Activated CD8-positive, alpha-beta T cell treated with anti-CD3 and anti-CD28 coated beads, Interleukin-2, amount 10 ng/mL, durations not matched to agents 7 days and 5 days (primary cell): ENCODE measurements around the gene HOXB4. TPM values are rescaled to one million over a fixed set of nuclear protein-coding genes. Genes with fewer than 3 reads are reported as not detected.

Experiments used
- ATAC-seq: fragments of 150-1000 bp; cut with Tn5 transposase; one replicate; pipeline ENCODE4 v1.10.0; 2021; ENCODE audit warnings: moderate library complexity
- CTCF ChIA-PET: fragments of 350-600 bp; sonication (Branson Sonifier 250); formaldehyde crosslinking; loops from one replicate; lab custom pipeline; 2021; ENCODE audit warnings: antibody characterized with exemption; lab: Charles Lee
- POLR2A ChIA-PET: fragments of 350-600 bp; sonication (Branson Sonifier 250); formaldehyde crosslinking; loops from one replicate; lab custom pipeline; 2021; ENCODE audit warnings: antibody characterized with exemption; lab: Charles Lee
- DNase-seq: peaks from one replicate; pipeline ENCODE4 v3.0.0-alpha.2; 2020
- H3K27ac Mint-ChIP-seq: one replicate; pipeline ENCODE4 v1.8.0; 2021; ENCODE audit warnings: mild to moderate bottlenecking, mixed read lengths
- H3K27me3 Mint-ChIP-seq: one replicate; pipeline ENCODE4 v1.8.0; 2021; ENCODE audit warnings: low read depth, mixed read lengths
- H3K36me3 Mint-ChIP-seq: one replicate; pipeline ENCODE4 v1.8.0; 2021; ENCODE audit warnings: low read depth, mixed read lengths
- H3K4me1 Mint-ChIP-seq: one replicate; pipeline ENCODE4 v1.8.0; 2021; ENCODE audit warnings: low read depth, mixed read lengths
- H3K4me3 Mint-ChIP-seq: one replicate; pipeline ENCODE4 v1.8.0; 2021; ENCODE audit warnings: mild to moderate bottlenecking, mixed read lengths
- H3K9me3 Mint-ChIP-seq: one replicate; pipeline ENCODE4 v1.8.0; 2022; ENCODE audit warnings: mixed read lengths; ENCODE audit not compliant: insufficient read depth
- total RNA-seq, 2 experiments: library from RNA; stranded (reverse); gene quantifications; one replicate each; pipeline ENCODE4 v1.2.3, GENCODE V29; 2021

HOXB4 gene
- total RNA-seq, 2 experiments from 2014 or later: 5.7 to 6.1 TPM

- Mint-ChIP-seq H3K4me3 (no peak overlapping the region), H3K27me3 (peaks cover 10% of the 10 kb centered on the region), H3K27ac (no peak overlapping the region), H3K36me3 (peaks cover 16% of the 10 kb centered on the region), H3K9me3 (no peaks in the 10 kb centered on the region), H3K4me1 (peaks cover 9% of the 10 kb centered on the region)
- no peak for DNase-seq
- no peak for ATAC-seq
- POLR2A ChIA-PET: no interaction called here
- CTCF ChIA-PET: no interaction called here
Measured at GRCh38 chr17:48566717-48567116, 11.4 kb downstream of the HOXB4 start.

GRCh38 chr17:48565925-48566710 lies 12.0 kb downstream of the HOXB4 start:
- Mint-ChIP-seq H3K27me3 (peaks cover 10% of the 10 kb centered on the region), H3K4me1 (peaks cover 15% of the 10 kb centered on the region), H3K36me3 (peaks cover 19% of the 10 kb centered on the region), H3K4me3 (no peak overlapping the region), H3K27ac (no peak overlapping the region), H3K9me3 (no peaks in the 10 kb centered on the region)
- ChIA-PET POLR2A (no interaction called here), CTCF (interaction anchor here (0.8 kb wide), 1 partner anchor 229 kb away, joined by 3 read pairs; no protein-coding TSS in a partner anchor)
- no peak for ATAC-seq
- DNase-seq: no peak

- peaks cover 20% of the 10 kb centered on the region for H3K4me1 Mint-ChIP-seq
- DNase-seq (no peak), ATAC-seq (no peak)
- H3K36me3 Mint-ChIP-seq: peaks cover 20% of the 10 kb centered on the region
- no peak overlapping the region for H3K4me3 Mint-ChIP-seq
- H3K9me3 Mint-ChIP-seq: no peaks in the 10 kb centered on the region
- no peak overlapping the region for H3K27ac Mint-ChIP-seq
- H3K27me3 Mint-ChIP-seq: peaks cover 10% of the 10 kb centered on the region
- ChIA-PET POLR2A (interaction anchor here (0.6 kb wide), 1 partner anchor 320 kb away, joined by 4 read pairs; no protein-coding TSS in a partner anchor), CTCF (no interaction called here)
Measured at GRCh38 chr17:48565022-48565554, 13.1 kb downstream of the HOXB4 start.

GRCh38 chr17:48564188-48565021 lies 13.7 kb downstream of the HOXB4 start:
- Mint-ChIP-seq H3K27me3 (peaks cover 10% of the 10 kb centered on the region), H3K27ac (no peak overlapping the region), H3K9me3 (no peaks in the 10 kb centered on the region), H3K36me3 (peaks cover 20% of the 10 kb centered on the region), H3K4me1 (peaks cover 20% of the 10 kb centered on the region), H3K4me3 (no peak overlapping the region)
- DNase-seq (no peak), ATAC-seq (no peak)
- ChIA-PET POLR2A (interaction anchor here (0.5 kb wide), 1 partner anchor 10 kb away, joined by 3 read pairs; no protein-coding TSS in a partner anchor), CTCF (no interaction called here)

- CTCF ChIA-PET: no interaction called here
- DNase-seq (no peak), ATAC-seq (no peak)
- peaks cover 20% of the 10 kb centered on the region for H3K4me1 Mint-ChIP-seq
- H3K9me3 Mint-ChIP-seq: no peaks in the 10 kb centered on the region
- H3K27ac Mint-ChIP-seq: no peak overlapping the region
- POLR2A ChIA-PET: interaction anchor here (0.5 kb wide), 1 partner anchor 11 kb away, joined by 3 read pairs; no protein-coding TSS in a partner anchor
- no peak overlapping the region for H3K4me3 Mint-ChIP-seq
- peaks cover 7% of the 10 kb centered on the region for H3K27me3 Mint-ChIP-seq
- H3K36me3 Mint-ChIP-seq: peaks cover 16% of the 10 kb centered on the region
Measured at GRCh38 chr17:48563867-48564187, 14.3 kb downstream of the HOXB4 start.

GRCh38 chr17:48563385-48563838 lies 14.7 kb downstream of the HOXB4 start:
- POLR2A ChIA-PET: no interaction called here
- no peak overlapping the region for H3K27ac Mint-ChIP-seq
- DNase-seq: no peak
- no peak overlapping the region for H3K4me3 Mint-ChIP-seq
- ATAC-seq: no peak
- no peaks in the 10 kb centered on the region for H3K9me3 Mint-ChIP-seq
- CTCF ChIA-PET: no interaction called here
- peaks cover 13% of the 10 kb centered on the region for H3K36me3 Mint-ChIP-seq
- peaks cover 9% of the 10 kb centered on the region for H3K27me3 Mint-ChIP-seq
- peaks cover 20% of the 10 kb centered on the region for H3K4me1 Mint-ChIP-seq

GRCh38 chr17:48562934-48563333 lies 15.2 kb downstream of the HOXB4 start:
- H3K36me3 Mint-ChIP-seq: peaks cover 10% of the 10 kb centered on the region
- no peak for DNase-seq
- no peak overlapping the region for H3K4me3 Mint-ChIP-seq
- POLR2A ChIA-PET: no interaction called here
- CTCF ChIA-PET: no interaction called here
- H3K9me3 Mint-ChIP-seq: no peaks in the 10 kb centered on the region
- H3K27me3 Mint-ChIP-seq: peaks cover 8% of the 10 kb centered on the region
- peaks cover 20% of the 10 kb centered on the region for H3K4me1 Mint-ChIP-seq
- H3K27ac Mint-ChIP-seq: no peak overlapping the region
- ATAC-seq: no peak

- DNase-seq (no peak), ATAC-seq (peak; percentile 76)
- ChIA-PET POLR2A (no interaction called here), CTCF (interaction anchor here (0.7 to 1.3 kb wide), 2 partner anchors 13 to 21 kb away, joined by 3 read pairs; no protein-coding TSS in a partner anchor)
- peaks cover 20% of the 10 kb centered on the region for H3K4me1 Mint-ChIP-seq
- H3K27me3 Mint-ChIP-seq: peaks cover 8% of the 10 kb centered on the region
- peak overlapping the region; percentile 80 for H3K27ac Mint-ChIP-seq
- peaks cover 10% of the 10 kb centered on the region for H3K36me3 Mint-ChIP-seq
- H3K9me3 Mint-ChIP-seq: no peaks in the 10 kb centered on the region
- H3K4me3 Mint-ChIP-seq: no peak overlapping the region
Measured at GRCh38 chr17:48561884-48562810, 16.0 kb downstream of the HOXB4 start.

- peaks cover 26% of the 10 kb centered on the region for H3K4me1 Mint-ChIP-seq
- DNase-seq: no peak
- H3K27me3 Mint-ChIP-seq: peaks cover 17% of the 10 kb centered on the region
- no peaks in the 10 kb centered on the region for H3K9me3 Mint-ChIP-seq
- no peak overlapping the region for H3K27ac Mint-ChIP-seq
- H3K36me3 Mint-ChIP-seq: peaks cover 10% of the 10 kb centered on the region
- H3K4me3 Mint-ChIP-seq: no peak overlapping the region
- ATAC-seq: no peak
- ChIA-PET POLR2A (interaction anchor here (0.7 kb wide), 1 partner anchor 548 kb away, joined by 3 read pairs; no protein-coding TSS in a partner anchor), CTCF (interaction anchor here (1.2 kb wide), 1 partner anchor 225 kb away, joined by 3 read pairs; no protein-coding TSS in a partner anchor)
Measured at GRCh38 chr17:48559840-48560817, 18.0 kb downstream of the HOXB4 start.

- Mint-ChIP-seq H3K27ac (no peak overlapping the region), H3K4me3 (no peak overlapping the region), H3K27me3 (peaks cover 13% of the 10 kb centered on the region), H3K9me3 (no peaks in the 10 kb centered on the region), H3K36me3 (peaks cover 10% of the 10 kb centered on the region), H3K4me1 (peaks cover 30% of the 10 kb centered on the region)
- ChIA-PET CTCF (no interaction called here), POLR2A (no interaction called here)
- DNase-seq (no peak), ATAC-seq (no peak)
Measured at GRCh38 chr17:48559122-48559839, 18.9 kb downstream of the HOXB4 start.
